ENCODE results near the gene VMP1.
"Not testable (repeated sequence)": the region's sequence is repeated elsewhere in the genome, so short reads cannot be mapped to it uniquely, and the experiment has no call there.

Gene VMP1

DNA sequence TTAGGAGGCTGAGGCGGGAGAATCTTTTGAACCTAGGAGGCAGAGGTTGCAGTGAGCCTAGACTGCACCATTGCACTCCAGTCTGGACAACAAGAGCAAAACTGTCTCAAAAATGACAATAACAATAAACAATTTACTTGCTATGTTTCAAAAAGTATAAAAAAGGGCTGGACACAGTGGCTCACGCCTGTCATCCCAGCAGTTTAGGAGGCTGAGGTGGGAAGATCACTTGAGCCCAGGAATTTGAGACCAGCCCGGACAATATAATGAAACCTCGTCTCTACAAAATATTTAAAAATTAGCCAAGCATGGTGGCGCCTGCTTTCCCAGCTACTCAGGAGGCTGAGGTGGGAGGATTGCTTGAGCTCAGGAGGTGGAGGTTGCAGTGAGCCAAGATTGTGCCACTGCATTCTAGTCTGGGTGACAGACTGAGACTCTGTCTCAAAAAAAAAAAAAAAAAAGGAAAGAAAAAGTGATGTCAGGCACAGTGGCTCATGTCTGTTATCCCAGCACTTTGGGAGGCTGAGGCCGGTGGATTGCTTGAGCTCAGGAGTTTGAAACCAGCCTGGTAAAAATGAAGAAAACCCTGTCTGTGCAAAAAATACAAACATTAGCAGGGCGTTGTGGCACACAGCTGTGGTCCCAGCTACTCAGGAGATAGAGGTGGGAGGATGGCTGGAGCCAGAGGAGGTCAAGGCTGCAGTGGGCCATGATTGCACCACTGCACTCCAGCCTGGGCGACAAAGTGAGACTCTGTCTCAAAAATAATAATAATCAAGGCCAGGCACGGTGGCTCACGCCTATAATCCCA is 146.7 kb downstream of the VMP1 start:
- H3K27me3 ChIP-seq (ENCODE audit: control insufficient read depth, insufficient read depth, low read length, poor library complexity, severe bottlenecking); H3K36me3 ChIP-seq (ENCODE audit: control insufficient read depth, insufficient read depth, low read length); H3K4me1 ChIP-seq (ENCODE audit: control insufficient read depth, insufficient read depth, low read length); H3K4me3 ChIP-seq (ENCODE audit: insufficient read depth, low read depth, low read length); H3K9me3 ChIP-seq (ENCODE audit: control insufficient read depth, low read length); H3K27ac ChIP-seq (ENCODE audit: insufficient read depth, low read depth, low read length, poor library complexity, severe bottlenecking): not testable (repeated sequence)
- 93 to 95% methylated on average over 10 of the region's 10 CpGs for WGBS, 2 experiments

DNA sequence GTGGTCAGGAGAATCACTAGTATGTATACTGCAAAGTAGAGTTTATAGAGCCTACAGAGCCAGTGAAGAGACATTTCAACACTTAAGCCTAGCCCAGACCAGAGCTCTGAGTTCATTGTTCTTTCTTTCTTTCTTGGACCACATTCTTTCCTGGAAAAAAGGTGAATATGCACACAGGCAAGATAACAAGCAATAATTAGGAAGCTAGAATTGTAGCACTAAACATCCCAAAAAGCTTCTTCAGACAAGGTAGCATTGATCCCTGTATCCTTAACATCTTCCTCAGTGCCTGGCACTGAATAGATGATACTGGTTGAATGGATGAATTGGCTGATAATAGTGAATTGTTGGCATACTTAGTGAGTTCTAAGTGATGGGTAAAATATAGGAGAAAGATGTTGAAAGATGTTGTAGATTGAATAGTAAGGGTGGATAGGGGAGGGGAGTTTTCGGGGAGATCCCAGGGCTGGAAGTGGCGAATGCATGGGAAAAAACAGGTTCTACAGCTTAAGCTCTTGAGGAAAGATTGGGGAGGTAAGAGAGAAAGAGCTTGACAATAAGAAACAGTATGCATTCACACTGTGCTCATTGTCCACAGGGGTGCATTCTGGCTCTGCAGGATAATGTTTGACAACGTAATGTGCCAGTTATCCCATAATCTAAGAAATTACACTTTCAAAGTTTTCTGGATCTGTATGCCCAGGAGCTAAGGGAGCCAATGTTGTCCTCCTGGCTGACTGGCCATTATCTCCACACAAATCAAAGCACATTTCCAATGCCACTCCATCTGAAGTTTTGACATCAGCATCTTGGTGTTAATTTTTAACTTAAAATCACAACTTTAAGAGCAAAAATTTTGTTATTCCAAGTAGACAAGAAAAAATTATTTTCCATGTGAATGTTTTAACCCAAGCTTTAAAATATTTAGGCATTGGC is 149.7 kb downstream of the VMP1 start:
- Histone ChIP-seq H3K27ac (ENCODE audit: insufficient read depth, low read depth, low read length, poor library complexity, severe bottlenecking) (no peak overlapping the region), H3K27me3 (ENCODE audit: control insufficient read depth, insufficient read depth, low read length, poor library complexity, severe bottlenecking) (no peaks in the 10 kb centered on the region), H3K4me3 (ENCODE audit: insufficient read depth, low read depth, low read length) (no peak overlapping the region), H3K36me3 (ENCODE audit: control insufficient read depth, insufficient read depth, low read length) (no peaks in the 10 kb centered on the region), H3K4me1 (ENCODE audit: control insufficient read depth, insufficient read depth, low read length) (no peaks in the 10 kb centered on the region), H3K9me3 (ENCODE audit: control insufficient read depth, low read length) (no peaks in the 10 kb centered on the region)
- WGBS, 2 experiments: 76 to 81% methylated on average over 3 of the region's 3 CpGs

DNA sequence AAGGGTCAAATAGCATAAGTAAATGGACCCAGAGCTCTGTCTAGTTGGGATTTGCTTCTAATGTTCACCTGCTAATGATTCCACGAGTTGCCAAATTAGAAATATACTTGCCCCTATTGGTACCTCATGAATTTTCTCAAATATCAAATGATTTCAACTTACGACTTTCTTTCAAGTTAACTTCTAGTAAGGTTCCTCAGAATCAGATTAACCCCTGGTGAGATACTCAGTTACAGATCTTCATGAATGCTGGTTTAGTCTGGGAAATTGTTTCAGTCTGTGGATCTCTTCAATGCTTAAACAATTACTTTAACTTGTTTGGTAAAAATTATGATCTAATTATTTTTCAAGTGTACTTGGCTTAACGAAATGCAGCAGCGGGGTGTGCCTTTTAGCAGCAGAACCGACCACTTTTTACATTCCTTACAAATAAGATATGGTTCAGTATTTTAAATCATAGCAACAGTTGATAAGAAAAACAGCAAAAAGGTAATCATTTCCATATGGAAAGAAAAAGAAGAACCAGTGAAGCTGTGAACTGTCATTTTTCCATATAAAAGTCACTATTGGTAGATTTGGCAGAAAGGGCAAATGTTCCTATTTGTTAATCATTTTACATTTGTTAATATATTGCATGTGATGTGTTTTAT is 150.8 kb downstream of the VMP1 start:
- Histone ChIP-seq H3K36me3 (ENCODE audit: control insufficient read depth, insufficient read depth, low read length) (no peaks in the 10 kb centered on the region), H3K4me3 (ENCODE audit: insufficient read depth, low read depth, low read length) (no peak overlapping the region), H3K27ac (ENCODE audit: insufficient read depth, low read depth, low read length, poor library complexity, severe bottlenecking) (no peak overlapping the region), H3K9me3 (ENCODE audit: control insufficient read depth, low read length) (no peaks in the 10 kb centered on the region), H3K4me1 (ENCODE audit: control insufficient read depth, insufficient read depth, low read length) (no peaks in the 10 kb centered on the region), H3K27me3 (ENCODE audit: control insufficient read depth, insufficient read depth, low read length, poor library complexity, severe bottlenecking) (no peaks in the 10 kb centered on the region)
- WGBS, 2 experiments: 92 to 93% methylated on average over 2 of the region's 5 CpGs

DNA sequence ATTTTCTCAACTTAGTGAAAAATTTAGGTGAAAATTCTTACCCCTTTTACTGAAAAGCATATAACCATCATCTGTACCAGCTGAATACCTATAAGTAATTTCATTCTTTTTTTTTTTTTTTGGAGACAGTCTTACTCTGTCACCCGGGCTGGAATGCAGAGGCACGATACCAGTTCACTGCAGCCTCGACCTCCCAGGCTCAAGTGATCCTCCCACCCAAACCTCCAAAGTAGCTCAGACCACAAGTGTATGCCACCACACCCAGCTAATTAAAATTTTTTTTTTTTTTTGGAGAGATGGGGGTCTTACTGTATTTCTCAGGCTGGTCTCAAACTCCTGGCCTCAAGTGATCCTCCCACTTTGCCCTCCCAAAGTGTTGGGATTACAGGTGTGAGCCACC is 151.5 kb downstream of the VMP1 start:
- Histone ChIP-seq H3K27ac (ENCODE audit: insufficient read depth, low read depth, low read length, poor library complexity, severe bottlenecking) (no peak overlapping the region), H3K9me3 (ENCODE audit: control insufficient read depth, low read length) (no peaks in the 10 kb centered on the region), H3K4me3 (ENCODE audit: insufficient read depth, low read depth, low read length) (no peak overlapping the region), H3K27me3 (ENCODE audit: control insufficient read depth, insufficient read depth, low read length, poor library complexity, severe bottlenecking) (no peaks in the 10 kb centered on the region), H3K4me1 (ENCODE audit: control insufficient read depth, insufficient read depth, low read length) (no peaks in the 10 kb centered on the region), H3K36me3 (ENCODE audit: control insufficient read depth, insufficient read depth, low read length) (no peaks in the 10 kb centered on the region)
- 90 to 91% methylated on average over 3 of the region's 3 CpGs for WGBS, 2 experiments

DNA sequence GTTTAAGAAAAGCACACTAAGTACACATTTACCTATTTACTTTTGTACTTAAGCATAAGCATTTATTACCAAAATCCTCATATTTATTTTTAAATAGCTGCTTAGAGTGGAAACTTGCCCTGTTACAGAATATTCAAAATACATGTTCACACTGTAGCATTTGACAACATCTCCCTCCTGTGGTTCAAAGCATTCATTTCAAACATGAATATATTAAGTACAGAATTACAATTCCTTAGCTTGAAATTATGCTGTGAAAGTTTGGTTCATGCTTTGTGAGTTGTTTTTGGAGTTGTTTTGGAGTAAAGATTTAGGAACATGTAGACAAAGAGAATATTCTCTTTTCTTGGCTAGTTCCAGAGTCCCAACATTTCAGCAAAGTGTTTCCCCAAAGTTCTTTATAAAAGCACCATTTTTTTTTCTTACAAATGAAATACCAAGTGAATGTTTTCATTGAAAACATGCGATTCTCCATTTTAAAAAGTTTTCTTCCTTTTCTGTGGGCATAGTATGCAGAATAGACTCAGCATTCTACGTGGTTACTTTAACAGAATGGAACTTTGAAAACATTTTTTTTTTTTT is 152.1 kb downstream of the VMP1 start:
- Histone ChIP-seq H3K27me3 (ENCODE audit: control insufficient read depth, insufficient read depth, low read length, poor library complexity, severe bottlenecking) (no peaks in the 10 kb centered on the region), H3K9me3 (ENCODE audit: control insufficient read depth, low read length) (no peaks in the 10 kb centered on the region), H3K36me3 (ENCODE audit: control insufficient read depth, insufficient read depth, low read length) (peaks cover 3% of the 10 kb centered on the region), H3K4me3 (ENCODE audit: insufficient read depth, low read depth, low read length) (no peak overlapping the region), H3K27ac (ENCODE audit: insufficient read depth, low read depth, low read length, poor library complexity, severe bottlenecking) (no peak overlapping the region), H3K4me1 (ENCODE audit: control insufficient read depth, insufficient read depth, low read length) (no peaks in the 10 kb centered on the region)
- WGBS, 2 experiments: 87 to 92% methylated on average over 2 of the region's 2 CpGs

DNA sequence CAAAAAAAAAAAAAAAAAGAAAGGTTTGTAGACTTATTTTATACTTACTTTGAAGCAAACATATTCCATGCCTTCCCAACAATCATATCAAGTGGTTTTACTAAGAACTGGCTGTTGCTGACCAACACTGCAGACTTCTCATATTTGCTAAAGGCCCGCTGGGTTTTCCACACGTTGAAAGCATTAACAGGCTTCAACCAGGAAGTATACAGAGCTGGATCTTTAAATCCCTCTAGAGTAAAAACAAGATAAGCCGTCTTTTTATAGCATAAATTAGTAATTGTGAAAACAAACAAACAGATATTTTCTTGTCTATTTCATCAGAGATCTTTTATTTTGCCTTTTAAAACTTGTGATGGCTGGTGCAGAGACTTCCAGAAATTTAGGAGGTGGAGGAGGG is 156.2 kb downstream of the VMP1 start:
- 96 to 97% methylated on average over 2 of the region's 3 CpGs for WGBS, 2 experiments
- Histone ChIP-seq H3K9me3 (ENCODE audit: control insufficient read depth, low read length) (no peaks in the 10 kb centered on the region), H3K27ac (ENCODE audit: insufficient read depth, low read depth, low read length, poor library complexity, severe bottlenecking) (no peak overlapping the region), H3K4me3 (ENCODE audit: insufficient read depth, low read depth, low read length) (no peak overlapping the region), H3K27me3 (ENCODE audit: control insufficient read depth, insufficient read depth, low read length, poor library complexity, severe bottlenecking) (no peaks in the 10 kb centered on the region), H3K36me3 (ENCODE audit: control insufficient read depth, insufficient read depth, low read length) (peaks cover 3% of the 10 kb centered on the region), H3K4me1 (ENCODE audit: control insufficient read depth, insufficient read depth, low read length) (no peaks in the 10 kb centered on the region)

DNA sequence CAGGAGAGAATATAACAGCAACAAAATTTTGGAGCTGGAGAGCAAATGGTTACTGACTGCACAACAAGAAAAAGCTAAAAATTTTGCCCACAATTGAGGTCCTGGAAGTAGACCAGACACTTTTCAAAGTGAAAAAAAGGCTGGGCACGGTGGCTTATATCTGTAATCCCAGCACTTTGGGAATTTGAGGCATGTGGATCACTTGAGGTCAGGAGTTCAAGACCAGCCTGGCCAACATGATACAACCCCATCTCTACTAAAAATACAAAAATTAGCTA is 162.4 kb downstream of the VMP1 start:
- H3K4me1 ChIP-seq (ENCODE audit: control insufficient read depth, insufficient read depth, low read length): no peaks in the 10 kb centered on the region
- no peak overlapping the region for H3K4me3 ChIP-seq (ENCODE audit: insufficient read depth, low read depth, low read length)
- H3K27me3 ChIP-seq (ENCODE audit: control insufficient read depth, insufficient read depth, low read length, poor library complexity, severe bottlenecking): no peaks in the 10 kb centered on the region
- WGBS, 2 experiments: 84 to 89% methylated on average over 1 of the region's 1 CpG
- no peak overlapping the region for H3K27ac ChIP-seq (ENCODE audit: insufficient read depth, low read depth, low read length, poor library complexity, severe bottlenecking)
- H3K9me3 ChIP-seq (ENCODE audit: control insufficient read depth, low read length): no peaks in the 10 kb centered on the region
- H3K36me3 ChIP-seq (ENCODE audit: control insufficient read depth, insufficient read depth, low read length): no peaks in the 10 kb centered on the region

DNA sequence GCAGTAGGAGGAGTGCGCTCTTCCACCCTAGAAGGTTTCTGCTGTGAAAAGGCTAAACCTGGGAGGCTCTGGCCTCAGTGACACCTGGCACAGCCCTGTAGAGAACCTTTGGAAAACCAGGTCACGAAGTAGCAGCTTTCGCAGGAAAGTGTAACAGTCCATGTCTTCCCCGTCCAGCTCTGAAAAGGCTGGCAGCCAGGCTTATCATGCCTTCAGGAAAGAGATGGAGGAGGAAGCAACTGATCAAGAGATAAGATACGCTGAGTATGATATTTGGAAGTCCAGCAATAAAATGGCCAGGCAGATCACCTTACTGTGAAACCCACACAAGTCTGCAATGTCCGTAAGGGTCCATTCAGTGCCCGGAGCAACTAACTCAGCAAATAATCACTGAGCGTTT is 163.0 kb downstream of the VMP1 start:
- no peaks in the 10 kb centered on the region for H3K9me3 ChIP-seq (ENCODE audit: control insufficient read depth, low read length)
- no peaks in the 10 kb centered on the region for H3K4me1 ChIP-seq (ENCODE audit: control insufficient read depth, insufficient read depth, low read length)
- WGBS, 2 experiments: 95 to 98% methylated on average over 8 of the region's 8 CpGs
- no peak overlapping the region for H3K27ac ChIP-seq (ENCODE audit: insufficient read depth, low read depth, low read length, poor library complexity, severe bottlenecking)
- no peak overlapping the region for H3K4me3 ChIP-seq (ENCODE audit: insufficient read depth, low read depth, low read length)
- peaks cover 6% of the 10 kb centered on the region for H3K36me3 ChIP-seq (ENCODE audit: control insufficient read depth, insufficient read depth, low read length)
- H3K27me3 ChIP-seq (ENCODE audit: control insufficient read depth, insufficient read depth, low read length, poor library complexity, severe bottlenecking): no peaks in the 10 kb centered on the region

DNA sequence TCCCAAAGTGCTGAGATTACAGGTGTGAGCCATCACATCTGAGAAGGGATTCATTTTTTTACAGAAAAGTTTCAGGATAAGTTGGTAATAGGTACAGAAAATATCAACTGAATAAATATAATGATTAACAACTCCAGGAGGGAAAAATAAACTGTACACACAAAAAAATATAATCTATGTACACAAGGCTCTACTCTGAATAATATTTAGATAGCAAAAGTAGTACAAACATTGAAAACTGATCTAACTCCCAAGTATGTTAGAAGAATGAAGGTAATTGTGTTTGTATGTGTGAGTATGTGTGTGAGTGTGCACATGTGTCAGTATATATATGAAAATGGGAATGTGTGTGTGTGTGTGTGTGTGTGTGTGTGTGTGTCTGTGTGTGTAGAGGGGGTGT is 164.9 kb downstream of the VMP1 start:
- peaks cover 13% of the 10 kb centered on the region for H3K36me3 ChIP-seq (ENCODE audit: control insufficient read depth, insufficient read depth, low read length)
- no peaks in the 10 kb centered on the region for H3K9me3 ChIP-seq (ENCODE audit: control insufficient read depth, low read length)
- H3K4me3 ChIP-seq (ENCODE audit: insufficient read depth, low read depth, low read length): no peak overlapping the region
- no peak overlapping the region for H3K27ac ChIP-seq (ENCODE audit: insufficient read depth, low read depth, low read length, poor library complexity, severe bottlenecking)
- H3K27me3 ChIP-seq (ENCODE audit: control insufficient read depth, insufficient read depth, low read length, poor library complexity, severe bottlenecking): no peaks in the 10 kb centered on the region
- no peaks in the 10 kb centered on the region for H3K4me1 ChIP-seq (ENCODE audit: control insufficient read depth, insufficient read depth, low read length)

DNA sequence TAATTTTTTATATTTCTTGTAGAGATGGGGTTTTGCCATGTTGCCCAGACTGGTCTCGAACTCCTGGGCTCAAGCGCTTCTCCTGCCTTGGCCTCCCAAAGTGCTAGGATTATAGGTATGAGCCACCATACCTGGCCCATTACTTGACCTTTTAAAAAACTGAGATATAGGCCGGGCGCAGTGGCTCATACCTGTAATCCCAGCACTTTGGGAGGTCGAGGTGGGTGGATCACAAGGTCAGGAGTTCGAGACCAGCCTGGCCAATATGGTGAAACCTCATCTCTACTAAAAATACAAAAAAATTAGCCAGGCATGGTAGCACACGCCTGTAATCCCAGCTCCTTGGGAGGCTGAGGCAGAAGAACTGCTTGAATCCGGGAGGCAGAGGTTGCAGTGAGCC is 166.0 kb downstream of the VMP1 start:
- 90 to 94% methylated on average over 8 of the region's 8 CpGs for WGBS, 2 experiments
- H3K4me1 ChIP-seq (ENCODE audit: control insufficient read depth, insufficient read depth, low read length); H3K9me3 ChIP-seq (ENCODE audit: control insufficient read depth, low read length); H3K4me3 ChIP-seq (ENCODE audit: insufficient read depth, low read depth, low read length); H3K27me3 ChIP-seq (ENCODE audit: control insufficient read depth, insufficient read depth, low read length, poor library complexity, severe bottlenecking); H3K27ac ChIP-seq (ENCODE audit: insufficient read depth, low read depth, low read length, poor library complexity, severe bottlenecking): not testable (repeated sequence)
- H3K36me3 ChIP-seq (ENCODE audit: control insufficient read depth, insufficient read depth, low read length): peaks cover 15% of the 10 kb centered on the region
